Right renal pelvis (tissue), 4 donors: ENCODE measurements around the gene DVL2. TPM values are rescaled to one million over a fixed set of nuclear protein-coding genes. Genes with fewer than 3 reads are reported as not detected.
A peak's percentile ranks its signal among the peaks of the same experiment; 100 is the strongest.
"Not testable (repeated sequence)": the region's sequence is repeated elsewhere in the genome, so short reads cannot be mapped to it uniquely, and the experiment has no call there.

Experiments
- DNase-seq, 4 donors: peaks; one replicate each; pipeline ENCODE4 v3.0.0-alpha.2; 2013; ENCODE audit warnings: low read depth in 4 of 4, low spot score in 3 of 4, missing footprints in 1 of 4
- polyA plus RNA-seq, 4 donors: library from polyadenylated mRNA; unstranded; fragments of 120-200 nt; gene quantifications; one replicate each; pipeline ENCODE4 v1.2.1, GENCODE V29; 2013; ENCODE audit not compliant: insufficient read length in 4 of 4

DVL2 gene
- polyA plus RNA-seq, 4 donors = 49.9 to 65.1 (median 50.9) TPM

- no peak for DNase-seq
Observed at GRCh38 chr17:7258731-7259554, 24.6 kb upstream of the DVL2 start.

GRCh38 chr17:7256766-7257456 lies 22.6 kb upstream of the DVL2 start:
- DNase-seq = no peak

- no peak for DNase-seq
Observed at GRCh38 chr17:7254511-7254910, 20.2 kb upstream of the DVL2 start.

- no peak for DNase-seq
Observed at GRCh38 chr17:7253082-7253481, 18.8 kb upstream of the DVL2 start.

GRCh38 chr17:7252176-7253043 lies 18.1 kb upstream of the DVL2 start, which contains the start of gene ELP5:
Gene ELP5 (plus strand): TSS chr17:7252215. CDS start chr17:7252551, 336 bp downstream.
- DNase-seq = peak in 3 of 4 donors; percentile 87 to 90 (median 88)

- peak; percentile 98 to 100 (median 100) for DNase-seq
Observed at GRCh38 chr17:7251661-7252175, 17.4 kb upstream of the DVL2 start, which contains the start of gene CTDNEP1. Gene CTDNEP1 (minus strand): TSS chr17:7251734. CDS start chr17:7251296, 438 bp downstream.

GRCh38 chr17:7250695-7251627 lies 16.6 kb upstream of the DVL2 start:
- no peak for DNase-seq

- no peak for DNase-seq
Observed at GRCh38 chr17:7249830-7250229, 15.5 kb upstream of the DVL2 start.

- DNase-seq = no peak
Observed at GRCh38 chr17:7249214-7249613, 14.9 kb upstream of the DVL2 start.

GRCh38 chr17:7248796-7249195 lies 14.5 kb upstream of the DVL2 start:
- no peak for DNase-seq

- no peak for DNase-seq
Observed at GRCh38 chr17:7246779-7247178, 12.5 kb upstream of the DVL2 start.

GRCh38 chr17:7243838-7244237 lies 9.5 kb upstream of the DVL2 start:
- not testable (repeated sequence) for DNase-seq

GRCh38 chr17:7243453-7243729 lies 9.1 kb upstream of the DVL2 start:
- no peak for DNase-seq

GRCh38 chr17:7242717-7243452 lies 8.6 kb upstream of the DVL2 start:
- DNase-seq = peak; percentile 94 to 97 (median 96)

- DNase-seq = peak; percentile 89 to 99 (median 93)
Observed at GRCh38 chr17:7241783-7242716, 7.7 kb upstream of the DVL2 start, which contains the start of gene GABARAP. Gene GABARAP (minus strand): TSS chr17:7242449. CDS start chr17:7242330, 119 bp downstream.

- DNase-seq = no peak
Observed at GRCh38 chr17:7241090-7241733, 6.9 kb upstream of the DVL2 start.

- DNase-seq = no peak
Observed at GRCh38 chr17:7240375-7240774, 6.1 kb upstream of the DVL2 start.
